Ishikawa (cell line): ENCODE data around the gene SIRT5.

Source experiments
- CREB1 ChIP-seq: IDR thresholded peaks from 2 replicates; pipeline ENCODE4 v1.6.1; 2012; ENCODE audit warnings: low read depth
- MAX ChIP-seq: IDR thresholded peaks from 2 replicates; pipeline ENCODE4 v1.6.1; 2012
- TEAD4 ChIP-seq: IDR thresholded peaks from 2 replicates; pipeline ENCODE4 v1.6.1; 2012
- TF ChIP-seq, protein P1 (sequence below): IDR thresholded peaks from 2 replicates; pipeline ENCODE4 v1.6.1; 2012; ENCODE audit warnings: low read depth, mild to moderate bottlenecking

- TF ChIP-seq CREB1 (no peak), MAX (no peak), TEAD4 (no peak)
- TF ChIP-seq, protein P1, sequence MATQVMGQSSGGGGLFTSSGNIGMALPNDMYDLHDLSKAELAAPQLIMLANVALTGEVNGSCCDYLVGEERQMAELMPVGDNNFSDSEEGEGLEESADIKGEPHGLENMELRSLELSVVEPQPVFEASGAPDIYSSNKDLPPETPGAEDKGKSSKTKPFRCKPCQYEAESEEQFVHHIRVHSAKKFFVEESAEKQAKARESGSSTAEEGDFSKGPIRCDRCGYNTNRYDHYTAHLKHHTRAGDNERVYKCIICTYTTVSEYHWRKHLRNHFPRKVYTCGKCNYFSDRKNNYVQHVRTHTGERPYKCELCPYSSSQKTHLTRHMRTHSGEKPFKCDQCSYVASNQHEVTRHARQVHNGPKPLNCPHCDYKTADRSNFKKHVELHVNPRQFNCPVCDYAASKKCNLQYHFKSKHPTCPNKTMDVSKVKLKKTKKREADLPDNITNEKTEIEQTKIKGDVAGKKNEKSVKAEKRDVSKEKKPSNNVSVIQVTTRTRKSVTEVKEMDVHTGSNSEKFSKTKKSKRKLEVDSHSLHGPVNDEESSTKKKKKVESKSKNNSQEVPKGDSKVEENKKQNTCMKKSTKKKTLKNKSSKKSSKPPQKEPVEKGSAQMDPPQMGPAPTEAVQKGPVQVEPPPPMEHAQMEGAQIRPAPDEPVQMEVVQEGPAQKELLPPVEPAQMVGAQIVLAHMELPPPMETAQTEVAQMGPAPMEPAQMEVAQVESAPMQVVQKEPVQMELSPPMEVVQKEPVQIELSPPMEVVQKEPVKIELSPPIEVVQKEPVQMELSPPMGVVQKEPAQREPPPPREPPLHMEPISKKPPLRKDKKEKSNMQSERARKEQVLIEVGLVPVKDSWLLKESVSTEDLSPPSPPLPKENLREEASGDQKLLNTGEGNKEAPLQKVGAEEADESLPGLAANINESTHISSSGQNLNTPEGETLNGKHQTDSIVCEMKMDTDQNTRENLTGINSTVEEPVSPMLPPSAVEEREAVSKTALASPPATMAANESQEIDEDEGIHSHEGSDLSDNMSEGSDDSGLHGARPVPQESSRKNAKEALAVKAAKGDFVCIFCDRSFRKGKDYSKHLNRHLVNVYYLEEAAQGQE: no peak
These were observed 39.9 kb upstream of the SIRT5 start for GRCh38 chr6:13534536-13534935.
